K562 (cell line): ENCODE data around the gene ZSCAN2. TPM values are rescaled to one million over a fixed set of nuclear protein-coding genes. Genes with fewer than 3 reads are reported as not detected.
A peak's percentile ranks its signal among the peaks of the same experiment; 100 is the strongest.

Experiments
- BHLHE40 ChIP-seq: IDR thresholded peaks from 2 replicates; pipeline ENCODE4 v1.6.1; 2011; ENCODE audit warnings: low read length, improper control_type of control experiment
- EWSR1 ChIP-seq: fragments of 450-650 bp; IDR thresholded peaks from 2 replicates; pipeline ENCODE4 v1.6.1; 2018; ENCODE audit warnings: borderline replicate concordance, mild to moderate bottlenecking, low read depth, moderate library complexity; ENCODE audit not compliant: partially characterized antibody
- EZH2 ChIP-seq: IDR thresholded peaks from 2 replicates; pipeline ENCODE4 v1.6.1; 2012; ENCODE audit warnings: low read depth, mild to moderate bottlenecking, inconsistent platforms, low read length, borderline replicate concordance
- FOXJ2 ChIP-seq: fragments of 200-800 bp; sonication (Bioruptor generic); IDR thresholded peaks from 2 replicates; pipeline ENCODE4 v1.6.1; 2016; ENCODE audit warnings: missing genetic modification characterization, missing compliant biosample characterization
- GABPB1 ChIP-seq: sonication (generic); formaldehyde crosslinking; IDR thresholded peaks from 2 replicates; pipeline ENCODE4 v1.8.0; 2022; ENCODE audit warnings: mild to moderate bottlenecking, missing genetic modification reagents
- GABPB2 ChIP-seq: fragments of 250-450 bp; sonication (Bioruptor Pico); conservative IDR thresholded peaks from 2 replicates; pipeline ENCODE4 v1.5.1; 2021; ENCODE audit warnings: mild to moderate bottlenecking
- JUN ChIP-seq, 2 experiments: sonication (generic) in 1 of 2; formaldehyde crosslinking in 1 of 2; IDR thresholded peaks; 2 replicates each; pipeline versions ENCODE4 v1.6.1 to v1.8.0; 2012 to 2022; ENCODE audit warnings: borderline replicate concordance in 2 of 2, mild to moderate bottlenecking in 2 of 2, improper control_type of control experiment in 1 of 2, low read depth in 1 of 2, low read length in 1 of 2, missing genetic modification reagents in 1 of 2
- KLF10 ChIP-seq: fragments of 250-450 bp; sonication (Bioruptor Pico); IDR thresholded peaks from 2 replicates; pipeline ENCODE4 v1.6.1; 2021; ENCODE audit warnings: matching md5 sums
- KLF6 ChIP-seq: fragments of 250-450 bp; sonication (Bioruptor Pico); IDR thresholded peaks from 2 replicates; pipeline ENCODE4 v1.4.0; 2020; ENCODE audit warnings: mild to moderate bottlenecking, moderate library complexity, borderline replicate concordance
- RBM22 ChIP-seq: fragments of 200-400 bp; formaldehyde crosslinking; IDR thresholded peaks from 2 replicates; pipeline ENCODE4 v1.6.1; 2018; ENCODE audit warnings: low read length, low read depth; ENCODE audit not compliant: poor library complexity, severe bottlenecking
- RFX5 ChIP-seq: IDR thresholded peaks from 2 replicates; pipeline ENCODE4 v1.6.1; 2011; ENCODE audit warnings: low read depth, mild to moderate bottlenecking, improper control_type of control experiment, low read length
- SIN3A ChIP-seq, 2 experiments: fragments of 150-350 bp in 1 of 2; IDR thresholded peaks; 2 replicates each; pipeline ENCODE4 v1.6.1; 2011 to 2016; ENCODE audit warnings: borderline replicate concordance in 2 of 2, low read depth in 2 of 2, low read length in 2 of 2, mild to moderate bottlenecking in 2 of 2, moderate library complexity in 2 of 2; ENCODE audit not compliant: control insufficient read depth in 1 of 2
- U2AF1 ChIP-seq: fragments of 200-400 bp; formaldehyde crosslinking; optimal IDR thresholded peaks from 2 replicates; pipeline ENCODE3; 2017; ENCODE audit warnings: mild to moderate bottlenecking, low read depth, low read length, moderate library complexity
- ZC3H4 ChIP-seq: sonication (generic); formaldehyde crosslinking; IDR thresholded peaks from 2 replicates; pipeline ENCODE4 v1.9.0; 2021; ENCODE audit warnings: missing genetic modification reagents, borderline replicate concordance
- ZNF174 ChIP-seq: fragments of 250-450 bp; sonication (Bioruptor Pico); IDR thresholded peaks from 2 replicates; pipeline ENCODE4 v1.4.0; 2020; ENCODE audit warnings: mild to moderate bottlenecking
- ZNF699 ChIP-seq: fragments of 250-450 bp; sonication (Bioruptor Pico); IDR thresholded peaks from 2 replicates; pipeline ENCODE4 v1.8.0; 2021; ENCODE audit warnings: mild to moderate bottlenecking, moderate library complexity; ENCODE audit not compliant: insufficient replicate concordance
- polyA plus RNA-seq, 8 experiments: library from polyadenylated mRNA; depleted of rRNA in 4 of 8; stranded (reverse) in 5 of 8; unstranded in 3 of 8; fragments of >200 nt; fragmentation: Nextera tagmentation in 2 of 8; fragmentation: Illumina TruSeq in 1 of 8; extraction: Ambion mirVana in 2 of 8; extraction: Trizol in 1 of 8; gene quantifications; 2 replicates each; pipeline versions ENCODE4 v1.2.1 to v1.2.3, GENCODE V29; 2011 to 2014; ENCODE audit warnings: inconsistent platforms in 1 of 8, missing spikeins in 1 of 8
- total RNA-seq, 7 experiments: library from RNA; depleted of rRNA in 6 of 7; stranded (reverse); fragments of >200 nt in 6 of 7; fragmentation: Illumina TruSeq in 2 of 7; extraction: Trizol in 2 of 7; gene quantifications; 2 replicates each; pipeline versions ENCODE4 v1.2.1 to v1.2.3, GENCODE V29; 2011 to 2021; ENCODE audit warnings: low replicate concordance in 1 of 7
- TF ChIP-seq, protein P1 (sequence below): fragments of 250-450 bp; sonication (Bioruptor Pico); IDR thresholded peaks from 2 replicates; pipeline ENCODE4 v1.4.0; 2020; ENCODE audit warnings: mild to moderate bottlenecking, moderate library complexity
- TF ChIP-seq, protein P2 (sequence below): fragments of 450-650 bp; IDR thresholded peaks from 2 replicates; pipeline ENCODE4 v1.6.1; 2014; ENCODE audit warnings: low read depth, mild to moderate bottlenecking, moderate library complexity, borderline replicate concordance
- TF ChIP-seq, protein P3 (sequence below), 2 experiments: fragments of 450-650 bp in 1 of 2; sonication (generic) in 1 of 2; formaldehyde crosslinking; conservative IDR thresholded peaks; 2 replicates each; pipeline versions ENCODE4 v1.4.0 to v1.8.1; 2020 to 2022; ENCODE audit warnings: mild to moderate bottlenecking in 1 of 2, missing genetic modification reagents in 1 of 2

ZSCAN2 gene
- total and polyA plus RNA-seq, 9 of the 15 experiments (the other 6 are each of a cell fraction or from before 2014, with no cell fraction given) = 1.7 to 14.2 (median 6.6) TPM

DNA sequence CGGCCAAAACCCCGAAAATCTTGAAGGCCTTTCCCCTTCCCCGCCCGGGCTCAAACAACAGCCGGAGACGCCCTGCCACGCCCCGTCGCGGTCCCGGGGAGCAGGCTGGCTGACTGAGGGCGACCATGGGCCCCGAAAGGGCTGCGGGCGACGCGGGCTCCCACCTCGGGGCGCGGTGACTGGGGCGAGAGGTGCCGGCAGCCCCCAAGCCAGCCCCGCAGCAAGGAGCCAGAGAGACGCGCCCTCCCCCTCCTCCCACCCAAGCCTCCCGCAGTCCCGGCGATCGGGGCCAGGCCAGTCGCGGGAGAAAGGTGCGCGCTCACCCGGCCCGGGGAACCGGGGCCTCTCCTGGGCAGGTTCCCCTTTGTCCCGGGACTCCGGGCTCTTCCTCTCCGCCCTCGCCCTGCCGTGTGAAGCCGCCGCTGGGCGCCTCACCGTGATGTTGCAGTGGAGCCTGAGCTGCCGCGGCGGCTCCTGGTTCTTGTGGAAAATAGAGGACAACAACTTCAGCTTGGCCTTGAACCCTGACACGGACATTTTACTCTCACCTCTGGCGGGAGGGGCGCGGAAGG, 30.6 kb upstream of the ZSCAN2 start (continued):
- TF ChIP-seq, protein P1, sequence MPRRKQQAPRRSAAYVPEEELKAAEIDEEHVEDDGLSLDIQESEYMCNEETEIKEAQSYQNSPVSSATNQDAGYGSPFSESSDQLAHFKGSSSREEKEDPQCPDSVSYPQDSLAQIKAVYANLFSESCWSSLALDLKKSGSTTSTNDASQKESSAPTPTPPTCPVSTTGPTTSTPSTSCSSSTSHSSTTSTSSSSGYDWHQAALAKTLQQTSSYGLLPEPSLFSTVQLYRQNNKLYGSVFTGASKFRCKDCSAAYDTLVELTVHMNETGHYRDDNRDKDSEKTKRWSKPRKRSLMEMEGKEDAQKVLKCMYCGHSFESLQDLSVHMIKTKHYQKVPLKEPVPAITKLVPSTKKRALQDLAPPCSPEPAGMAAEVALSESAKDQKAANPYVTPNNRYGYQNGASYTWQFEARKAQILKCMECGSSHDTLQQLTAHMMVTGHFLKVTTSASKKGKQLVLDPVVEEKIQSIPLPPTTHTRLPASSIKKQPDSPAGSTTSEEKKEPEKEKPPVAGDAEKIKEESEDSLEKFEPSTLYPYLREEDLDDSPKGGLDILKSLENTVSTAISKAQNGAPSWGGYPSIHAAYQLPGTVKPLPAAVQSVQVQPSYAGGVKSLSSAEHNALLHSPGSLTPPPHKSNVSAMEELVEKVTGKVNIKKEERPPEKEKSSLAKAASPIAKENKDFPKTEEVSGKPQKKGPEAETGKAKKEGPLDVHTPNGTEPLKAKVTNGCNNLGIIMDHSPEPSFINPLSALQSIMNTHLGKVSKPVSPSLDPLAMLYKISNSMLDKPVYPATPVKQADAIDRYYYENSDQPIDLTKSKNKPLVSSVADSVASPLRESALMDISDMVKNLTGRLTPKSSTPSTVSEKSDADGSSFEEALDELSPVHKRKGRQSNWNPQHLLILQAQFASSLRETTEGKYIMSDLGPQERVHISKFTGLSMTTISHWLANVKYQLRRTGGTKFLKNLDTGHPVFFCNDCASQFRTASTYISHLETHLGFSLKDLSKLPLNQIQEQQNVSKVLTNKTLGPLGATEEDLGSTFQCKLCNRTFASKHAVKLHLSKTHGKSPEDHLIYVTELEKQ (CRISPR knock-in tag) = no peak
- TF ChIP-seq RBM22 = no peak
- no peak for TF ChIP-seq EZH2
- peak; percentile 32 to 40; a peak in 2 of 4 replicates for TF ChIP-seq SIN3A (IDR thresholded peaks at IDR 0.05; ENCODE audit: borderline replicate concordance in 2 of 2, control insufficient read depth in 1 of 2, low read depth in 2 of 2, low read length in 2 of 2)
- 0 out of 2 replicates have a peak, but pooled peaks have one; percentile 21 for TF ChIP-seq KLF6
- peak; percentile 60; the same call in 1 of the 2 replicates for TF ChIP-seq ZC3H4 (CRISPR knock-in tag)
- TF ChIP-seq FOXJ2 = no peak
- no peak for TF ChIP-seq GABPB2
- peak; percentile 35 for TF ChIP-seq GABPB1 (CRISPR knock-in tag)
- TF ChIP-seq, protein P2, sequence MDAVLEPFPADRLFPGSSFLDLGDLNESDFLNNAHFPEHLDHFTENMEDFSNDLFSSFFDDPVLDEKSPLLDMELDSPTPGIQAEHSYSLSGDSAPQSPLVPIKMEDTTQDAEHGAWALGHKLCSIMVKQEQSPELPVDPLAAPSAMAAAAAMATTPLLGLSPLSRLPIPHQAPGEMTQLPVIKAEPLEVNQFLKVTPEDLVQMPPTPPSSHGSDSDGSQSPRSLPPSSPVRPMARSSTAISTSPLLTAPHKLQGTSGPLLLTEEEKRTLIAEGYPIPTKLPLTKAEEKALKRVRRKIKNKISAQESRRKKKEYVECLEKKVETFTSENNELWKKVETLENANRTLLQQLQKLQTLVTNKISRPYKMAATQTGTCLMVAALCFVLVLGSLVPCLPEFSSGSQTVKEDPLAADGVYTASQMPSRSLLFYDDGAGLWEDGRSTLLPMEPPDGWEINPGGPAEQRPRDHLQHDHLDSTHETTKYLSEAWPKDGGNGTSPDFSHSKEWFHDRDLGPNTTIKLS = no peak
- TF ChIP-seq, protein P3, sequence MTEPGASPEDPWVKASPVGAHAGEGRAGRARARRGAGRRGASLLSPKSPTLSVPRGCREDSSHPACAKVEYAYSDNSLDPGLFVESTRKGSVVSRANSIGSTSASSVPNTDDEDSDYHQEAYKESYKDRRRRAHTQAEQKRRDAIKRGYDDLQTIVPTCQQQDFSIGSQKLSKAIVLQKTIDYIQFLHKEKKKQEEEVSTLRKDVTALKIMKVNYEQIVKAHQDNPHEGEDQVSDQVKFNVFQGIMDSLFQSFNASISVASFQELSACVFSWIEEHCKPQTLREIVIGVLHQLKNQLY (CRISPR knock-in tag; conservative IDR thresholded peaks at IDR 0.05) = no peak
- no peak for TF ChIP-seq JUN (IDR thresholded peaks at IDR 0.05; ENCODE audit: borderline replicate concordance, low read depth, low read length)
- TF ChIP-seq JUN (CRISPR knock-in tag; IDR thresholded peaks at IDR 0.05; ENCODE audit: borderline replicate concordance) = no peak
- TF ChIP-seq KLF10 (CRISPR knock-in tag) = no peak
- TF ChIP-seq RFX5 = no peak
- TF ChIP-seq ZNF699 = no peak
- no peak for TF ChIP-seq EWSR1
- TF ChIP-seq U2AF1 = peak; percentile 45
- no peak for TF ChIP-seq ZNF174
- no peak for TF ChIP-seq BHLHE40
